ENCODE results near the gene COPZ1. TPM values are rescaled to one million over a fixed set of nuclear protein-coding genes. Genes with fewer than 3 reads are reported as not detected.

Gene COPZ1
- total and polyA plus RNA-seq, 9 of the 15 experiments (the other 6 are each of a cell fraction or from before 2014, with no cell fraction given), result 137 to 487 (median 233) TPM

DNA sequence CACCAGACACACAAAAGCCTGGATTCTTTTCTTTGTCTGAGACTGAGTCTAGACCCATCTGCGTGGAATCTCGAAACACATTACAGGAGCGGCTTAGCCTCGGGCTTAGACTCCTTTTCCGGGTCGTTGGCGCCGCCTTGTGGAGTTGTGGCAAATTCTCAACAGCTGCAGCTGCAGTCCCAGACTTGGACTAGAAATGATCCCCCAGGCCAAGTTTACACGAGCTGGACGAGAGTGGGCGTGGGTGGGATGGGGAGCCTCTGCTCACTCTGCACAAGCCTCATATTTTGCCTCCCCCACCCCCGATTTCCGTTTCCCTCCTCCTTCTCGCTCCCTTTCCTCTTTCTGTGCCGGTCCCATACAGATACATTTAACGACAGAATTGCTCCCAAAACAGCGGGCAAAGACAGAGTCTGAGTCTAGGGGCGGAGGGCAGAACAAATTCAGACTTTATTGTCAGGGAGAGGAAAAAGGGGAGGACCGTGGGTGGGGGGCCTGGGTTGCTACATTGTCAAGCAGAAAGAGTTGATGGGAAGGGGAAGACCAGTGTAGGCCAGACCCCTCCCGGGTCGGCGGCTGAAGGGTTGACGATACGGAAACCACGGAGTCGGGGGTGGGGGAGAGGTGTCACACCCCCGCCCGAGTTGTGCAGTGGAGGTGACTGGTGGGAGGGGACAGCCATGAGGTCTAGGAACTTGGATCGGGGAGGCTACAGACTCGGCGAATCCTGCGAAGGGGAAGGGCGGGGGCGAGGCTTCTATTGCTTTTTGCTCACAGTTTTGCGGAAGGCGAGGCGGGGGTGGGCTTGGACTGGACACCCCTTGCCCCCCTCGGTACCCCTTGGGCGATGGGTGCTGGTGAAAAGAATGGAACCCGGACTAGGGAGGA lies 44.0 kb downstream of the COPZ1 start (continued):
- no peak for TF ChIP-seq MYBL2 (IDR thresholded peaks at IDR 0.05; ENCODE audit: low read depth)
- no peak for TF ChIP-seq MYBL2 (CRISPR knock-in tag; IDR thresholded peaks at IDR 0.05; ENCODE audit: borderline replicate concordance)
- TF ChIP-seq TRIM24 (IDR thresholded peaks at IDR 0.05), result peak in 1 of 2 experiments; percentile 5; a peak in 1 of 4 replicates
- no peak; a peak in 1 of 4 replicates for TF ChIP-seq ETV6 (IDR thresholded peaks at IDR 0.05; ENCODE audit: borderline replicate concordance in 1 of 2, low read depth in 2 of 2, low read length in 1 of 2)
- TF ChIP-seq ETV6 (CRISPR knock-in tag; IDR thresholded peaks at IDR 0.05; ENCODE audit: borderline replicate concordance), result 0 out of 2 replicates have a peak, but pooled peaks have one; percentile 18
- TF ChIP-seq MAZ (CRISPR knock-in tag; conservative IDR thresholded peaks at IDR 0.05 in 1 of 2, IDR thresholded peaks at IDR 0.05 in 1 of 2), result no peak; a peak in 2 of 4 replicates
- TF ChIP-seq GATAD2B (IDR thresholded peaks at IDR 0.05; ENCODE audit: borderline replicate concordance), result peak; percentile 51; the same call in 1 of the 2 replicates
- 0 out of 2 replicates have a peak, but pooled peaks have one; percentile 30 for TF ChIP-seq NFRKB (IDR thresholded peaks at IDR 0.05; ENCODE audit: low read depth)
- TF ChIP-seq, protein P1, sequence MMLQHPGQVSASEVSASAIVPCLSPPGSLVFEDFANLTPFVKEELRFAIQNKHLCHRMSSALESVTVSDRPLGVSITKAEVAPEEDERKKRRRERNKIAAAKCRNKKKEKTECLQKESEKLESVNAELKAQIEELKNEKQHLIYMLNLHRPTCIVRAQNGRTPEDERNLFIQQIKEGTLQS (IDR thresholded peaks at IDR 0.05), result no peak
- TF ChIP-seq, protein P1 (CRISPR knock-in tag; conservative IDR thresholded peaks at IDR 0.05), result 0 out of 2 replicates have a peak, but pooled peaks have one; percentile 24
- TF ChIP-seq, protein P2, sequence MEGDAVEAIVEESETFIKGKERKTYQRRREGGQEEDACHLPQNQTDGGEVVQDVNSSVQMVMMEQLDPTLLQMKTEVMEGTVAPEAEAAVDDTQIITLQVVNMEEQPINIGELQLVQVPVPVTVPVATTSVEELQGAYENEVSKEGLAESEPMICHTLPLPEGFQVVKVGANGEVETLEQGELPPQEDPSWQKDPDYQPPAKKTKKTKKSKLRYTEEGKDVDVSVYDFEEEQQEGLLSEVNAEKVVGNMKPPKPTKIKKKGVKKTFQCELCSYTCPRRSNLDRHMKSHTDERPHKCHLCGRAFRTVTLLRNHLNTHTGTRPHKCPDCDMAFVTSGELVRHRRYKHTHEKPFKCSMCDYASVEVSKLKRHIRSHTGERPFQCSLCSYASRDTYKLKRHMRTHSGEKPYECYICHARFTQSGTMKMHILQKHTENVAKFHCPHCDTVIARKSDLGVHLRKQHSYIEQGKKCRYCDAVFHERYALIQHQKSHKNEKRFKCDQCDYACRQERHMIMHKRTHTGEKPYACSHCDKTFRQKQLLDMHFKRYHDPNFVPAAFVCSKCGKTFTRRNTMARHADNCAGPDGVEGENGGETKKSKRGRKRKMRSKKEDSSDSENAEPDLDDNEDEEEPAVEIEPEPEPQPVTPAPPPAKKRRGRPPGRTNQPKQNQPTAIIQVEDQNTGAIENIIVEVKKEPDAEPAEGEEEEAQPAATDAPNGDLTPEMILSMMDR (IDR thresholded peaks at IDR 0.05 in 2 of 3, conservative IDR thresholded peaks at IDR 0.05 in 1 of 3; ENCODE audit: insufficient read depth in 2 of 3, low read depth in 1 of 3, low read length in 3 of 3), result peak; percentile 96 to 97 (median 96)
- peak; percentile 47; the same call in 1 of the 2 replicates for TF ChIP-seq ZNF395 (CRISPR knock-in tag; IDR thresholded peaks at IDR 0.05)
- TF ChIP-seq POLR2B (IDR thresholded peaks at IDR 0.05; ENCODE audit: low read depth, partially characterized antibody), result no peak
- TF ChIP-seq ZNF311 (CRISPR knock-in tag; IDR thresholded peaks at IDR 0.05), result no peak
- TF ChIP-seq ZNF707 (CRISPR knock-in tag; conservative IDR thresholded peaks at IDR 0.05), result no peak
- peak; percentile 64 for TF ChIP-seq VEZF1 (CRISPR knock-in tag; IDR thresholded peaks at IDR 0.05)
- peak; percentile 41; the same call in 1 of the 2 replicates for TF ChIP-seq CC2D1A (IDR thresholded peaks at IDR 0.05)
- TF ChIP-seq HDAC6 (IDR thresholded peaks at IDR 0.05; ENCODE audit: low read depth, low read length), result no peak
- peak; percentile 83 for TF ChIP-seq ZBTB7A (IDR thresholded peaks at IDR 0.05; ENCODE audit: borderline replicate concordance, control insufficient read depth, low read depth, low read length)
- peak; percentile 64; the same call in 1 of the 2 replicates for TF ChIP-seq LCOR (CRISPR knock-in tag; IDR thresholded peaks at IDR 0.05)
- peak; percentile 92 for TF ChIP-seq STAG1 (CRISPR knock-in tag; IDR thresholded peaks at IDR 0.05; ENCODE audit: borderline replicate concordance)
